ENCODE measurements around the gene TBL1X.

DNA sequence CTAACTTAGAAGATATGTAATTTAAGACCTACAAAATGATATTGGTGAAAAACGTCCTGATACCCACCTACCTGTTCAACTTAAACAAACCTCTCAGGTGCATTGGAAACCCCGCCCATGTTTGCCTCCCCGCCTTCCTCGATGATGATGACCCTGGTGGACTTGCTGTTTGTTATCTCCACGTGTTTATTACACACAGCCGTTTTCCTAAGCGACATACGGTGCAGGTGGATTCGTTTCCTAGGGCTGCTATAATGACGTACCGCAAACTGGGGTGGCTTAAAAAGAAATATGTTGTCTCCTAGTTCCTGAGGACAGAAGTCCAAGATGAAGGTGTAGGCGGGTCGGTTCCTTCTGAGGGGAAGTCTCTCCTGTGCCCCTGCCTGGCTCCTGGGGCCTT lies 190.1 kb downstream of the TBL1X start:
- TF ChIP-seq CEBPB (IDR thresholded peaks at IDR 0.05; ENCODE audit: low read depth, low read length), result no peak
- no peak for TF ChIP-seq EZH2 (IDR thresholded peaks at IDR 0.05; ENCODE audit: low read depth, low read length, severe bottlenecking)
- no peak for TF ChIP-seq SP4 (IDR thresholded peaks at IDR 0.05; ENCODE audit: low read length)
- no peak for TF ChIP-seq SRF (IDR thresholded peaks at IDR 0.05; ENCODE audit: low read depth, low read length)
- no peak for TF ChIP-seq POLR2AphosphoS5 (IDR thresholded peaks at IDR 0.05; ENCODE audit: low read depth, low read length)
- TF ChIP-seq, protein P1, sequence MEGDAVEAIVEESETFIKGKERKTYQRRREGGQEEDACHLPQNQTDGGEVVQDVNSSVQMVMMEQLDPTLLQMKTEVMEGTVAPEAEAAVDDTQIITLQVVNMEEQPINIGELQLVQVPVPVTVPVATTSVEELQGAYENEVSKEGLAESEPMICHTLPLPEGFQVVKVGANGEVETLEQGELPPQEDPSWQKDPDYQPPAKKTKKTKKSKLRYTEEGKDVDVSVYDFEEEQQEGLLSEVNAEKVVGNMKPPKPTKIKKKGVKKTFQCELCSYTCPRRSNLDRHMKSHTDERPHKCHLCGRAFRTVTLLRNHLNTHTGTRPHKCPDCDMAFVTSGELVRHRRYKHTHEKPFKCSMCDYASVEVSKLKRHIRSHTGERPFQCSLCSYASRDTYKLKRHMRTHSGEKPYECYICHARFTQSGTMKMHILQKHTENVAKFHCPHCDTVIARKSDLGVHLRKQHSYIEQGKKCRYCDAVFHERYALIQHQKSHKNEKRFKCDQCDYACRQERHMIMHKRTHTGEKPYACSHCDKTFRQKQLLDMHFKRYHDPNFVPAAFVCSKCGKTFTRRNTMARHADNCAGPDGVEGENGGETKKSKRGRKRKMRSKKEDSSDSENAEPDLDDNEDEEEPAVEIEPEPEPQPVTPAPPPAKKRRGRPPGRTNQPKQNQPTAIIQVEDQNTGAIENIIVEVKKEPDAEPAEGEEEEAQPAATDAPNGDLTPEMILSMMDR (IDR thresholded peaks at IDR 0.05; ENCODE audit: control extremely low read depth in 1 of 3, insufficient read depth in 1 of 3, low read depth in 1 of 3, low read length in 3 of 3), result no peak
- no peak for TF ChIP-seq ZNF274 (IDR thresholded peaks at IDR 0.05; ENCODE audit: borderline replicate concordance, extremely low read depth, low read length)
- no peak for TF ChIP-seq ASH2L (IDR thresholded peaks at IDR 0.05; ENCODE audit: low read length)
- TF ChIP-seq MAFK (IDR thresholded peaks at IDR 0.05; ENCODE audit: low read depth, low read length), result no peak
- no peak for TF ChIP-seq PHF8 (conservative IDR thresholded peaks at IDR 0.05; ENCODE audit: low read depth, low read length)
- TF ChIP-seq JUN (IDR thresholded peaks at IDR 0.05; ENCODE audit: low read depth, low read length), result no peak
- TF ChIP-seq RAD21 (IDR thresholded peaks at IDR 0.05 in 1 of 2, conservative IDR thresholded peaks at IDR 0.05 in 1 of 2; ENCODE audit: low read depth in 2 of 2, low read length in 2 of 2), result no peak

Measured in H1 (cell line).